Erythroblast (primary cell): ENCODE results near the gene SYT9.

Experiments
- GATA1 ChIP-seq: IDR thresholded peaks from 2 replicates; pipeline ENCODE4 v1.6.1; 2011; ENCODE audit warnings: low read depth, mild to moderate bottlenecking, control low read depth, low read length, moderate library complexity
- POLR2A ChIP-seq: IDR thresholded peaks from 2 replicates; pipeline ENCODE4 v1.6.1; 2011; ENCODE audit warnings: mild to moderate bottlenecking, low read length

DNA sequence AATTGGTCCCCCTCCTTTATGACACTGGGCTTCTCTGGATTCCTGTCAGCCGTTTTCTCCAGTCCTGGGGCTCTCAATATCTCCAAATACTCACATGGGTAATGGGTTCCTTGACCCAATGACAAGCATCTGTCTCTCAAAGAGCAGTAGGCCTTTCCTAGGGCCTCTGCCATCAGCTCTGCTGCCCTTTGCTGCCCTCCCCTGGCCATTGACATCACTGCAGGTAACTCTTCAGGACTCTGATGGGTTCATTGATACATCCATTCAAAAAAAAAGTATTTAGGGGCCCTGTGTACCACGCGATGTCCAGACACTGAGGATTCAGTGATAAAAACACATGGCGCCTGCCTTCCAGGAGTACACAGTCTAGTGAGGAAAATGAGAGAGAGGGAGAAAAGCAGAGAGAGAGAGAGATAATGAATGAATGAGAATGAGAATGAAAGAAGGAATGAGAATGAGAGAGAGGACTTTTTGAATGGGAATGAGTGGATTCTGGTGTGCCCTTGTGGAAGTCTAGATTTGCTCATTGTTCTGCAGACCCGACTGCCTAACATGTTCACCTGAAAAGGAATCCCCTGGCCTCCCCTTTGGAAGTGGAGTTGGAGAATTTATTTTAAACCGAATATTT lies 191.0 kb downstream of the SYT9 start:
- TF ChIP-seq POLR2A (no peak), GATA1 (no peak)
